Stomach smooth muscle (tissue), 2 donors: ENCODE data around the gene IER3.
A peak's percentile ranks its signal among the peaks of the same experiment; 100 is the strongest.

Experiments
- H3K27ac ChIP-seq: one replicate; pipeline ENCODE4 v1.7.0; 2013; ENCODE audit warnings: mild to moderate bottlenecking, low read length, inconsistent platforms
- H3K27me3 ChIP-seq, 2 donors: one replicate each; pipeline ENCODE4 v1.7.0; 2013; ENCODE audit warnings: low read length in 2 of 2; ENCODE audit not compliant: insufficient read depth in 2 of 2, control insufficient read depth in 1 of 2
- H3K36me3 ChIP-seq, 2 donors: one replicate each; pipeline ENCODE4 v1.7.0; 2013; ENCODE audit warnings: low read length in 2 of 2; ENCODE audit not compliant: control insufficient read depth in 2 of 2, insufficient read depth in 2 of 2
- H3K4me1 ChIP-seq: one replicate; pipeline ENCODE4 v1.7.0; 2013; ENCODE audit warnings: low read length; ENCODE audit not compliant: control insufficient read depth, insufficient read depth
- H3K4me3 ChIP-seq, 2 donors: one replicate each; pipeline ENCODE4 v1.7.0; 2013; ENCODE audit warnings: low read length in 2 of 2
- H3K9ac ChIP-seq, 2 donors: one replicate each; pipeline ENCODE4 v1.7.0; 2013; ENCODE audit warnings: low read length in 2 of 2, mild to moderate bottlenecking in 1 of 2
- H3K9me3 ChIP-seq, 2 donors: one replicate each; pipeline ENCODE4 v1.7.0; 2013; ENCODE audit warnings: low read length in 2 of 2; ENCODE audit not compliant: control insufficient read depth in 2 of 2
- donor health status: healthy.
- donor health status: Pancreatic carcinoma.

IER3 gene

GRCh38 chr6:30743099-30744053 is 971 bp downstream of the IER3 start:
- Histone ChIP-seq H3K9ac (peak overlapping the region; percentile 94 to 95), H3K9me3 (no peaks in the 10 kb centered on the region), H3K4me1 (peaks cover 34% of the 10 kb centered on the region)

GRCh38 chr6:30742316-30743098 is 1.8 kb downstream of the IER3 start, which contains the start of gene FLOT1:
Gene FLOT1, minus strand, starts transcription at chr6:30742687. Its CDS starts 498 bp downstream, at chr6:30742189.
- peaks cover 34% of the 10 kb centered on the region for H3K4me1 ChIP-seq

More at GRCh38 chr6:30743099-30744053, 971 bp downstream of the IER3 start:
- peak overlapping the region; percentile 87 to 94 for H3K4me3 ChIP-seq
- no peaks in the 10 kb centered on the region for H3K27me3 ChIP-seq
- H3K27ac ChIP-seq: peak overlapping the region; percentile 94
- peaks cover 14 to 19% of the 10 kb centered on the region in 2 donors for H3K36me3 ChIP-seq

GRCh38 chr6:30741789-30742315 is 2.5 kb downstream of the IER3 start:
- H3K27ac ChIP-seq: peak overlapping the region; percentile 94
- no peaks in the 10 kb centered on the region for H3K9me3 ChIP-seq
- H3K4me3 ChIP-seq: peak overlapping the region; percentile 67 to 94
- peaks cover 26 to 31% of the 10 kb centered on the region in 2 donors for H3K36me3 ChIP-seq
- peak overlapping the region; percentile 87 to 94 for H3K9ac ChIP-seq
- no peaks in the 10 kb centered on the region for H3K27me3 ChIP-seq
- peaks cover 38% of the 10 kb centered on the region for H3K4me1 ChIP-seq

More at GRCh38 chr6:30742316-30743098, 1.8 kb downstream of the IER3 start, which contains the start of gene FLOT1:
- H3K9ac ChIP-seq: peak within 1 kb of the TSS; percentile 94 to 95
- no peaks in the 10 kb centered on the region for H3K27me3 ChIP-seq
- H3K27ac ChIP-seq: peak within 1 kb of the TSS; percentile 94
- H3K9me3 ChIP-seq: no peaks in the 10 kb centered on the region
- peaks cover 22 to 27% of the 10 kb centered on the region in 2 donors for H3K36me3 ChIP-seq
- H3K4me3 ChIP-seq: peak within 1 kb of the TSS; percentile 87 to 94

GRCh38 chr6:30741063-30741779 is 3.1 kb downstream of the IER3 start:
- peak overlapping the region; percentile 87 to 94 for H3K9ac ChIP-seq
- peaks cover 38% of the 10 kb centered on the region for H3K4me1 ChIP-seq

GRCh38 chr6:30740540-30740870 is 3.8 kb downstream of the IER3 start:
- Histone ChIP-seq H3K9ac (peak overlapping the region in 1 of 2 donors; percentile 29), H3K4me1 (peaks cover 38% of the 10 kb centered on the region), H3K27ac (no peak overlapping the region), H3K27me3 (no peaks in the 10 kb centered on the region), H3K4me3 (no peak overlapping the region), H3K9me3 (no peaks in the 10 kb centered on the region), H3K36me3 (peaks cover 32 to 40% of the 10 kb centered on the region in 2 donors)

More at GRCh38 chr6:30741063-30741779, 3.1 kb downstream of the IER3 start:
- H3K27ac ChIP-seq: peak overlapping the region; percentile 94
- no peaks in the 10 kb centered on the region for H3K27me3 ChIP-seq
- H3K36me3 ChIP-seq: peaks cover 26 to 33% of the 10 kb centered on the region in 2 donors
- H3K4me3 ChIP-seq: peak overlapping the region; percentile 67 to 94
- H3K9me3 ChIP-seq: no peaks in the 10 kb centered on the region

- Histone ChIP-seq H3K27ac (no peak overlapping the region), H3K27me3 (no peaks in the 10 kb centered on the region), H3K36me3 (peaks cover 37 to 48% of the 10 kb centered on the region in 2 donors), H3K9ac (no peak overlapping the region), H3K4me3 (no peak overlapping the region), H3K4me1 (peaks cover 31% of the 10 kb centered on the region), H3K9me3 (no peaks in the 10 kb centered on the region)
These were observed 5.8 kb downstream of the IER3 start for GRCh38 chr6:30738532-30738931.

- Histone ChIP-seq H3K9ac (no peak overlapping the region), H3K36me3 (peaks cover 41 to 62% of the 10 kb centered on the region in 2 donors), H3K9me3 (no peaks in the 10 kb centered on the region), H3K4me3 (no peak overlapping the region), H3K4me1 (peaks cover 18% of the 10 kb centered on the region), H3K27me3 (no peaks in the 10 kb centered on the region), H3K27ac (no peak overlapping the region)
These were observed 8.6 kb downstream of the IER3 start for GRCh38 chr6:30735668-30736314.

GRCh38 chr6:30732237-30732943 is 12.0 kb downstream of the IER3 start:
- H3K9ac ChIP-seq: no peak overlapping the region
- no peaks in the 10 kb centered on the region for H3K27me3 ChIP-seq
- H3K27ac ChIP-seq: no peak overlapping the region
- no peak overlapping the region for H3K4me3 ChIP-seq
- peaks cover 33 to 51% of the 10 kb centered on the region in 2 donors for H3K36me3 ChIP-seq
- H3K9me3 ChIP-seq: no peaks in the 10 kb centered on the region
- H3K4me1 ChIP-seq: peaks cover 21% of the 10 kb centered on the region

- Histone ChIP-seq H3K27me3 (no peaks in the 10 kb centered on the region), H3K9me3 (no peaks in the 10 kb centered on the region), H3K4me3 (peak overlapping the region in 1 of 2 donors; percentile 15), H3K9ac (peak overlapping the region in 1 of 2 donors; percentile 58), H3K36me3 (peaks cover 37 to 47% of the 10 kb centered on the region in 2 donors), H3K27ac (peak overlapping the region; percentile 53), H3K4me1 (peaks cover 19% of the 10 kb centered on the region)
These were observed 13.5 kb downstream of the IER3 start for GRCh38 chr6:30730601-30731435.
